Spleen (tissue), 13 donors: ENCODE results near the gene CDK13. TPM values are rescaled to one million over a fixed set of nuclear protein-coding genes. Genes with fewer than 3 reads are reported as not detected.
A peak's percentile ranks its signal among the peaks of the same experiment; 100 is the strongest.

ENCODE experiments used
- DNase-seq: peaks from one replicate; pipeline ENCODE4 v3.0.0-alpha.2; 2020
- H3K27ac ChIP-seq, 8 donors: fragments of 200-600 bp; sonication (generic) in 7 of 8; 1 replicate in 4 of 8; 2 replicates in 4 of 8; pipeline versions ENCODE4 v1.5.0 to v1.8.0; 2016 to 2021; ENCODE audit warnings: inconsistent platforms in 4 of 8, mild to moderate bottlenecking in 4 of 8, moderate library complexity in 1 of 8
- H3K27me3 ChIP-seq, 7 donors: fragments of 200-600 bp; sonication (generic) in 6 of 7; replicated peaks in 1 of 7; 1 replicate in 4 of 7; 2 replicates in 3 of 7; pipeline versions ENCODE4 v1.5.0 to v1.8.0; 2016 to 2021; ENCODE audit warnings: inconsistent platforms in 3 of 7, mild to moderate bottlenecking in 1 of 7
- H3K36me3 ChIP-seq, 6 donors: fragments of 200-600 bp; sonication (generic) in 5 of 6; 1 replicate in 4 of 6; 2 replicates in 2 of 6; pipeline versions ENCODE4 v1.5.0 to v1.8.0; 2016 to 2021; ENCODE audit warnings: inconsistent platforms in 2 of 6
- H3K4me1 ChIP-seq, 6 donors: fragments of 200-600 bp; sonication (generic) in 5 of 6; 1 replicate in 3 of 6; 2 replicates in 3 of 6; pipeline versions ENCODE4 v1.5.0 to v1.8.0; 2016 to 2021; ENCODE audit warnings: inconsistent platforms in 3 of 6
- H3K4me3 ChIP-seq, 8 donors: fragments of 200-600 bp; sonication (generic) in 7 of 8; 1 replicate in 4 of 8; 2 replicates in 4 of 8; pipeline versions ENCODE4 v1.5.0 to v1.8.0; 2016 to 2021; ENCODE audit warnings: inconsistent platforms in 4 of 8, mild to moderate bottlenecking in 4 of 8, moderate library complexity in 2 of 8
- H3K9me3 ChIP-seq, 8 donors: fragments of 200-600 bp; sonication (generic) in 7 of 8; 1 replicate in 4 of 8; 2 replicates in 4 of 8; pipeline versions ENCODE4 v1.5.0 to v1.8.0; 2016 to 2021; ENCODE audit warnings: inconsistent platforms in 4 of 8
- CTCF ChIP-seq, 11 experiments: fragments of 200-600 bp in 7 of 11; fragments of 450-650 bp in 4 of 11; sonication (generic) in 4 of 11; IDR thresholded peaks in 8 of 11; conservative IDR thresholded peaks in 3 of 11; 1 replicate in 7 of 11; 2 replicates in 4 of 11; pipeline versions ENCODE4 v1.4.0 to v1.8.0; 2016 to 2021; ENCODE audit warnings: antibody characterized with exemption in 11 of 11, inconsistent platforms in 4 of 11, mild to moderate bottlenecking in 1 of 11
- POLR2A ChIP-seq, 3 donors: fragments of 450-650 bp; IDR thresholded peaks; one replicate each; pipeline ENCODE4 v1.5.1; 2017; ENCODE audit warnings: antibody characterized with exemption in 3 of 3, mild to moderate bottlenecking in 1 of 3
- POLR2AphosphoS5 ChIP-seq, 3 donors: sonication (generic); formaldehyde crosslinking; IDR thresholded peaks; one replicate each; pipeline ENCODE4 v1.5.1; 2017; ENCODE audit warnings: antibody characterized with exemption in 3 of 3
- WGBS, 5 donors: extraction: QIAGEN DNeasy Blood & Tissue Kit in 3 of 5; methylation state at CpG; one replicate each; pipeline versions ENCODE4 v1.1.5 to v1.1.7; 2013 to 2018; 5-methylcytosine and 5-hydroxymethylcytosine counted together
- intact Hi-C: fragments of 100-400 bp; cut with DNase I; formaldehyde crosslinking; loops from one replicate; pipeline ENCODE4 v1.15.0; 2023; ENCODE audit warnings: low total_unique reads
- long read RNA-seq, 2 donors: transcript quantifications; one replicate each; lab custom pipeline, GENCODE V29; 2026
- polyA plus RNA-seq, 3 donors: library from polyadenylated mRNA; stranded (reverse); fragments of 200-250 nt; gene quantifications; one replicate each; pipeline ENCODE4 v1.2.1, GENCODE V29; 2013
- total RNA-seq, 7 donors: library from RNA; depleted of rRNA in 3 of 7; stranded (reverse); fragments of >200 nt in 3 of 7; fragmentation: NEBNext Ultra II Directional in 4 of 7; extraction: Animal tissue kit (Norgen Biotek cat#: 25700) in 4 of 7; gene quantifications; one replicate each; pipeline versions ENCODE4 v1.1.0 to v1.2.1, GENCODE V29; 2016 to 2021
- donor health status: healthy with polysubstance abuse.
- donor health status: DM: no; HTN: no; CAD: no; lungs with moderate emphysema.
- donor health status: DM: no; HTN: no; CAD: no.
- donor health status: Bipolar disorder and iron deficiency.
- donor health status: healthy.
- donor health status: DM: no; HTN: no; CAD: no.
- donor health status: DM: yes; HTN: yes; CAD: no.

Gene CDK13
- total RNA-seq (100 to 1,000 TPM in 2 of 7 donors, 10 to 100 TPM in 5; 61.2 to 125 (median 88.2) TPM), polyA plus RNA-seq (10 to 100 TPM; 18.0 to 25.1 (median 20.0) TPM)
- long read RNA-seq, donor 1, partial matches to known transcripts, result 0 of 2 reads
- long read RNA-seq, donor 1, other reads (novel, unspliced or antisense), result 0 of 2 reads
- long read RNA-seq, donor 2, full-length matches to known transcripts, result 5 of 5 reads
- long read RNA-seq, donor 2, partial matches to known transcripts, result 0 of 5 reads
- long read RNA-seq, donor 2, other reads (novel, unspliced or antisense), result 0 of 5 reads

- Histone ChIP-seq H3K27ac (peak within 1 kb of the TSS; percentile 94 to 100 (median 100)), H3K36me3 (no peaks in the 10 kb centered on the region), H3K4me3 (peak within 1 kb of the TSS; percentile 67 to 97 (median 92)), H3K27me3 (no peaks in the 10 kb centered on the region), H3K9me3 (no peaks in the 10 kb centered on the region), H3K4me1 (peaks cover 34 to 48% (median 43%) of the 10 kb centered on the region in 6 donors)
- intact Hi-C loops, result loop anchor here (5.0 kb wide), 1 partner anchor 102 kb away; no protein-coding TSS in a partner anchor
- TF ChIP-seq POLR2A (IDR thresholded peaks at IDR 0.05), result peak in 1 of 3 donors; percentile 61
- TF ChIP-seq POLR2AphosphoS5 (IDR thresholded peaks at IDR 0.05), result peak in 1 of 3 donors; percentile 83
- TF ChIP-seq CTCF (IDR thresholded peaks at IDR 0.05 in 8 of 11, conservative IDR thresholded peaks at IDR 0.05 in 3 of 11), result peak in 3 of 11 experiments; percentile 15 to 27 (median 19)
- peak; percentile 98 for DNase-seq
- 0% methylated on average over 9 to 59 of the region's 59 CpGs for WGBS, 5 donors
These were observed at the start of gene CDK13 for GRCh38 chr7:39949971-39950472. CDK13 (plus strand) TSS chr7:39950256; CDS start chr7:39950642, 386 bp downstream.

- Histone ChIP-seq H3K4me3 (no peak overlapping the region), H3K27ac (no peak overlapping the region), H3K9me3 (peaks cover 0 to 20% (median 14%) of the 10 kb centered on the region in 8 donors), H3K36me3 (no peaks in the 10 kb centered on the region), H3K4me1 (no peaks in the 10 kb centered on the region), H3K27me3 (no peaks in the 10 kb centered on the region)
- TF ChIP-seq POLR2A (IDR thresholded peaks at IDR 0.05), result no peak
- no peak for TF ChIP-seq CTCF (IDR thresholded peaks at IDR 0.05 in 8 of 11, conservative IDR thresholded peaks at IDR 0.05 in 3 of 11)
- TF ChIP-seq POLR2AphosphoS5 (IDR thresholded peaks at IDR 0.05), result no peak
- WGBS, 5 donors, result 82 to 97% (median 89%) methylated on average over 2 of the region's 2 CpGs
- no peak for DNase-seq
- intact Hi-C loops, result no loop called here
These were observed 46.0 kb upstream of the CDK13 start for GRCh38 chr7:39904077-39904486.

GRCh38 chr7:39908141-39908540 lies 41.9 kb upstream of the CDK13 start:
- Histone ChIP-seq H3K27me3 (no peaks in the 10 kb centered on the region), H3K4me1 (no peaks in the 10 kb centered on the region), H3K36me3 (no peaks in the 10 kb centered on the region), H3K4me3 (no peak overlapping the region), H3K9me3 (peaks cover 0 to 35% (median 14%) of the 10 kb centered on the region in 8 donors), H3K27ac (no peak overlapping the region)
- TF ChIP-seq POLR2AphosphoS5 (IDR thresholded peaks at IDR 0.05) (no peak), CTCF (IDR thresholded peaks at IDR 0.05 in 8 of 11, conservative IDR thresholded peaks at IDR 0.05 in 3 of 11) (no peak), POLR2A (IDR thresholded peaks at IDR 0.05) (no peak)
- 87 to 100% (median 92%) methylated on average over 4 of the region's 4 CpGs for WGBS, 5 donors
- intact Hi-C loops, result no loop called here
- DNase-seq, result no peak

GRCh38 chr7:39908973-39909372 lies 41.1 kb upstream of the CDK13 start:
- TF ChIP-seq POLR2AphosphoS5 (IDR thresholded peaks at IDR 0.05) (no peak), POLR2A (IDR thresholded peaks at IDR 0.05) (no peak), CTCF (IDR thresholded peaks at IDR 0.05 in 8 of 11, conservative IDR thresholded peaks at IDR 0.05 in 3 of 11) (no peak)
- H3K4me3 ChIP-seq, result no peak overlapping the region
- WGBS, 5 donors, result 79 to 91% (median 88%) methylated on average over 4 of the region's 4 CpGs
- no peak overlapping the region for H3K27ac ChIP-seq
- no peaks in the 10 kb centered on the region for H3K4me1 ChIP-seq
- intact Hi-C loops, result no loop called here
- no peaks in the 10 kb centered on the region for H3K36me3 ChIP-seq
- DNase-seq, result no peak
- H3K9me3 ChIP-seq, result peaks cover 0 to 35% (median 14%) of the 10 kb centered on the region in 8 donors
- H3K27me3 ChIP-seq, result no peaks in the 10 kb centered on the region
